Activated CD4-positive, alpha-beta T cell treated with anti-CD3 and anti-CD28 coated beads for 48 hours (primary cell): Measurements from ENCODE around the gene R3HCC1L.

Source experiments
- DNase-seq: peaks from one replicate; pipeline ENCODE4 v3.0.0-alpha.2; 2020

R3HCC1L gene

GRCh38 chr10:98263088-98263487, 128.6 kb downstream of the R3HCC1L start:
- DNase-seq, result no peak

GRCh38 chr10:98264378-98265065, 130.1 kb downstream of the R3HCC1L start:
- no peak for DNase-seq

GRCh38 chr10:98265403-98266378, 131.2 kb downstream of the R3HCC1L start:
- no peak for DNase-seq

GRCh38 chr10:98266647-98267046, 132.2 kb downstream of the R3HCC1L start:
- DNase-seq, result no peak

- DNase-seq, result no peak
These were observed 132.8 kb downstream of the R3HCC1L start for GRCh38 chr10:98267069-98267893.

- DNase-seq, result no peak
These were observed 133.6 kb downstream of the R3HCC1L start, which contains the start of gene LOXL4 for GRCh38 chr10:98267894-98268693. Gene LOXL4, minus strand, starts transcription at chr10:98268194. Its CDS starts 5,175 bp downstream, at chr10:98263019.

GRCh38 chr10:98268694-98269431, 134.4 kb downstream of the R3HCC1L start:
- no peak for DNase-seq

GRCh38 chr10:98269435-98269912, 135.0 kb downstream of the R3HCC1L start:
- DNase-seq, result no peak

- no peak for DNase-seq
These were observed 135.8 kb downstream of the R3HCC1L start for GRCh38 chr10:98270073-98270740.

- no peak for DNase-seq
These were observed 136.3 kb downstream of the R3HCC1L start for GRCh38 chr10:98270786-98271185.

- DNase-seq, result no peak
These were observed 137.8 kb downstream of the R3HCC1L start for GRCh38 chr10:98272245-98272644.

- no peak for DNase-seq
These were observed 138.2 kb downstream of the R3HCC1L start for GRCh38 chr10:98272656-98273055.

GRCh38 chr10:98273057-98273850, 138.8 kb downstream of the R3HCC1L start:
- no peak for DNase-seq

GRCh38 chr10:98274562-98274961, 140.1 kb downstream of the R3HCC1L start:
- DNase-seq, result no peak

GRCh38 chr10:98276311-98276710, 141.9 kb downstream of the R3HCC1L start:
- no peak for DNase-seq

GRCh38 chr10:98285416-98285815, 151.0 kb downstream of the R3HCC1L start:
- DNase-seq, result no peak

GRCh38 chr10:98286419-98286818, 152.0 kb downstream of the R3HCC1L start:
- no peak for DNase-seq

- no peak for DNase-seq
These were observed 152.9 kb downstream of the R3HCC1L start for GRCh38 chr10:98287321-98287720.

GRCh38 chr10:98289802-98290209, 155.3 kb downstream of the R3HCC1L start:
- DNase-seq, result no peak

- DNase-seq, result no peak
These were observed 158.5 kb downstream of the R3HCC1L start for GRCh38 chr10:98292971-98293370.
